SK-N-SH (cell line): ENCODE results near the gene TBC1D2B. TPM values are rescaled to one million over a fixed set of nuclear protein-coding genes. Genes with fewer than 3 reads are reported as not detected.
"Not testable (repeated sequence)": the region's sequence is repeated elsewhere in the genome, so short reads cannot be mapped to it uniquely, and the experiment has no call there.

Experiments
- CTCF ChIA-PET: fragments of 300-600, 350-600 bp; formaldehyde crosslinking; extraction: SDS; loops from one replicate; lab custom pipeline; 2021; lab: Yijun Ruan, JAX
- POLR2A ChIA-PET: fragments of 350-600 bp; sonication (Branson Sonifier 250); formaldehyde crosslinking; extraction: SDS; loops from one replicate; lab custom pipeline; 2020; ENCODE audit warnings: antibody characterized with exemption, inconsistent platforms; lab: Yijun Ruan, JAX
- DNase-seq: peaks from one replicate; pipeline ENCODE4 v3.0.0; 2012
- H2AFZ ChIP-seq: fragments of 200-600 bp; sonication (generic); 2 replicates; pipeline ENCODE4 v1.8.1; 2016; ENCODE audit warnings: antibody characterized with exemption, mild to moderate bottlenecking, low read depth
- H3F3A ChIP-seq: fragments of 200-600 bp; sonication (generic); replicated peaks from 2 replicates; pipeline ENCODE3; 2016; ENCODE audit warnings: antibody characterized with exemption, mild to moderate bottlenecking; ENCODE audit not compliant: insufficient read depth
- H3K27ac ChIP-seq, 2 experiments: fragments of 200-500 bp in 1 of 2; fragments of 200-600 bp in 1 of 2; sonication (Bioruptor generic) in 1 of 2; sonication (generic), shearing (Covaris generic) in 1 of 2; 2 replicates each; pipeline versions ENCODE4 v1.5.1 to v1.6.1; 2014 to 2016; ENCODE audit warnings: low read depth in 2 of 2, inconsistent platforms in 1 of 2, low read length in 1 of 2, mild to moderate bottlenecking in 1 of 2, mixed read lengths in 1 of 2
- H3K27me3 ChIP-seq: fragments of 200-600 bp; sonication (generic), shearing (Covaris generic); 2 replicates; pipeline ENCODE4 v1.6.1; 2016; ENCODE audit warnings: mixed run types; ENCODE audit not compliant: insufficient read depth
- H3K36me3 ChIP-seq, 2 experiments: fragments of 200-500 bp in 1 of 2; fragments of 200-600 bp in 1 of 2; sonication (Bioruptor generic) in 1 of 2; sonication (generic) in 1 of 2; replicated peaks in 1 of 2; 2 replicates each; pipeline versions ENCODE3 to v1.5.1; 2014 to 2016; ENCODE audit warnings: low read length in 1 of 2, mild to moderate bottlenecking in 1 of 2; ENCODE audit not compliant: insufficient read depth in 2 of 2, control insufficient read depth in 1 of 2
- H3K4me1 ChIP-seq, 2 experiments: fragments of 200-500 bp in 1 of 2; fragments of 200-600 bp in 1 of 2; sonication (Bioruptor generic) in 1 of 2; sonication (generic), shearing (Covaris generic) in 1 of 2; 2 replicates each; pipeline versions ENCODE4 v1.5.1 to v1.6.1; 2014 to 2016; ENCODE audit warnings: low read depth in 1 of 2, low read length in 1 of 2, mixed run types in 1 of 2; ENCODE audit not compliant: insufficient read depth in 2 of 2, control insufficient read depth in 1 of 2
- H3K4me2 ChIP-seq: fragments of 200-600 bp; sonication (generic), shearing (Covaris generic); 2 replicates; pipeline ENCODE4 v1.6.1; 2017; ENCODE audit warnings: mixed run types
- H3K4me3 ChIP-seq, 2 experiments: fragments of 200-500 bp in 1 of 2; fragments of 200-600 bp in 1 of 2; sonication (Bioruptor generic) in 1 of 2; sonication (generic), shearing (Covaris generic) in 1 of 2; 2 replicates each; pipeline versions ENCODE4 v1.5.1 to v1.8.1; 2014 to 2016; ENCODE audit warnings: low read depth in 2 of 2, inconsistent platforms in 1 of 2, low read length in 1 of 2, mild to moderate bottlenecking in 1 of 2, mixed read lengths in 1 of 2, moderate library complexity in 1 of 2
- H3K79me2 ChIP-seq: fragments of 200-600 bp; sonication (generic); 2 replicates; pipeline ENCODE4 v1.8.1; 2017; ENCODE audit warnings: mild to moderate bottlenecking; ENCODE audit not compliant: insufficient read depth
- H3K9ac ChIP-seq: fragments of 200-600 bp; sonication (generic); 2 replicates; pipeline ENCODE4 v1.6.1; 2017; ENCODE audit warnings: mixed run types
- H3K9me2 ChIP-seq: fragments of 200-600 bp; sonication (generic); 2 replicates; pipeline ENCODE4 v1.6.1; 2017; ENCODE audit warnings: mixed run types
- H3K9me3 ChIP-seq: fragments of 200-600 bp; sonication (generic); 2 replicates; pipeline ENCODE4 v1.6.1; 2017; ENCODE audit warnings: mixed run types, mild to moderate bottlenecking, moderate library complexity
- H4K20me1 ChIP-seq: fragments of 200-600 bp; sonication (generic); 2 replicates; pipeline ENCODE4 v1.6.1; 2017; ENCODE audit warnings: mild to moderate bottlenecking, mixed run types; ENCODE audit not compliant: insufficient read depth
- CHD2 ChIP-seq: fragments of 150-350 bp; IDR thresholded peaks from 2 replicates; pipeline ENCODE4 v1.6.1; 2018; ENCODE audit warnings: low read length; ENCODE audit not compliant: partially characterized antibody
- EP300 ChIP-seq, 2 experiments: IDR thresholded peaks; 2 replicates each; pipeline versions ENCODE4 v1.4.0 to v1.6.1; 2012; ENCODE audit warnings: borderline replicate concordance in 1 of 2, low read depth in 1 of 2, low read length in 1 of 2
- FOSL2 ChIP-seq: IDR thresholded peaks from 2 replicates; pipeline ENCODE4 v1.4.0; 2012; ENCODE audit warnings: low read depth, mild to moderate bottlenecking, moderate library complexity, borderline replicate concordance
- GABPA ChIP-seq: IDR thresholded peaks from 2 replicates; pipeline ENCODE4 v1.4.0; 2012; ENCODE audit warnings: low read depth, mild to moderate bottlenecking
- GATA2 ChIP-seq: sonication (generic); formaldehyde crosslinking; IDR thresholded peaks from 2 replicates; pipeline ENCODE4 v1.5.0; 2020; ENCODE audit warnings: mild to moderate bottlenecking, missing genetic modification reagents
- MEF2A ChIP-seq: IDR thresholded peaks from 2 replicates; pipeline ENCODE4 v1.4.0; 2012; ENCODE audit warnings: low read depth, borderline replicate concordance
- MXI1 ChIP-seq: IDR thresholded peaks from 2 replicates; pipeline ENCODE4 v1.6.1; 2012; ENCODE audit warnings: mild to moderate bottlenecking, low read depth, low read length, improper control_type of control experiment
- NFIC ChIP-seq: IDR thresholded peaks from 2 replicates; pipeline ENCODE4 v1.4.0; 2012; ENCODE audit warnings: borderline replicate concordance
- NRF1 ChIP-seq: IDR thresholded peaks from 2 replicates; pipeline ENCODE4 v1.6.1; 2012; ENCODE audit warnings: low read depth, mild to moderate bottlenecking, low read length
- POLR2AphosphoS5 ChIP-seq: IDR thresholded peaks from 2 replicates; pipeline ENCODE4 v1.6.1; 2012; ENCODE audit warnings: low read depth, low read length
- RCOR1 ChIP-seq: fragments of 150-350 bp; IDR thresholded peaks from 2 replicates; pipeline ENCODE4 v1.6.1; 2017; ENCODE audit warnings: antibody characterized with exemption, low read length
- TCF12 ChIP-seq: IDR thresholded peaks from 2 replicates; pipeline ENCODE4 v1.4.0; 2012
- whole genome bisulfite sequencing: methylation state at CpG from one replicate; pipeline ENCODE4 v1.1.6; 2017; ENCODE audit warnings: low lambda C conversion rate; 5-methylcytosine and 5-hydroxymethylcytosine counted together
- polyA plus RNA-seq, 3 experiments: library from polyadenylated mRNA; depleted of rRNA; stranded (reverse); fragments of >200 nt; gene quantifications; 2 replicates each; pipeline ENCODE4 v1.2.3, GENCODE V29; 2012
- TF ChIP-seq, protein P1 (sequence below): fragments of 200-600 bp; sonication (generic); IDR thresholded peaks from 2 replicates; pipeline ENCODE4 v1.6.1; 2017; ENCODE audit warnings: antibody characterized with exemption, mild to moderate bottlenecking, moderate library complexity
- TF ChIP-seq, protein P2 (sequence below): IDR thresholded peaks from 2 replicates; pipeline ENCODE4 v1.4.0; 2012; ENCODE audit warnings: low read depth, borderline replicate concordance
- TF ChIP-seq, protein P3 (sequence below): IDR thresholded peaks from 2 replicates; pipeline ENCODE4 v1.4.0; 2012; ENCODE audit warnings: low read depth
- TF ChIP-seq, protein P4 (sequence below): IDR thresholded peaks from 2 replicates; pipeline ENCODE4; 2012

The TBC1D2B gene
- polyA plus RNA-seq, 1 of the 3 experiments (the other 2 are of a cell fraction), result 19.0 TPM

DNA sequence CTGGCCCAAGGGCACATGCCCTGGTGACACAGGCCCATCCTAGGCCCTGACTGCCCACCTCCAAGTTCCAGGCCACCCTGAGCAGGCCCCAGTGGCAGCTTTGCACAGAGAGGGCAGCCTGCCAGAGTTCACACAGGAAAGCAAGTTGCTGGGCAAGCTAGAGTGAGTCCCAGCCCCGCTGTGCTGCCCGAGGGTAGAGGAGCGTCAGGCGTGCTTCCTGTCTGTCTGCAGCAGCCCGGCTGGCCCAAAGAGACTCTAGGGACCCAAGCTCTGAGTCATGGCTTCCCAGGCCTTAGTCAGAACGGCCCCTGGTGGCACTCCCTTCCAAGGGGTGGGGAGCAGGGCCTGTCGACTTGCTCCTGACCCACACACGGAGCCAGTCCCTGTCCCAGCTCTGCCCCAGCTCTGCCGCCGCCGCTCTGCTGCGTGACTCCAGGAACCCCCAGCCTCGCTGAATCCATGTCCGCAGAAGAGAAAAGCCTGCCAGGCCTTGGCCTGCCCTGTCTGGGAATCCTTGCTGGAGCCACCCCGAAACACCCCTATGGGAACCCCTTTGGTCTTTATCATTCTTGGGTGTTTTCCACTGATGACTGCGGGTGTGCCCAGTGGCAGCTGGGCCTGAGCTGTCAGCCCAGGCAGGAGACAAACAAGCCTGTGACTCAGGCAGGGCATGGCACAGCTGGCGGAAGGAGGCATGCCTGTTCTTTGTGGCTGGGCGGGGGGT lies 83.4 kb downstream of the TBC1D2B start:
- WGBS, result 20% methylated on average over 2 of the region's 18 CpGs
- CTCF ChIA-PET, result interaction anchor here (0.6 to 1.3 kb wide), 7 partner anchors 14 to 144 kb away, joined by 3 to 5 read pairs (median 3); no protein-coding TSS in a partner anchor
- peak overlapping the region; percentile 51; the same call in 1 of the 2 replicates for H3K9ac ChIP-seq

DNA sequence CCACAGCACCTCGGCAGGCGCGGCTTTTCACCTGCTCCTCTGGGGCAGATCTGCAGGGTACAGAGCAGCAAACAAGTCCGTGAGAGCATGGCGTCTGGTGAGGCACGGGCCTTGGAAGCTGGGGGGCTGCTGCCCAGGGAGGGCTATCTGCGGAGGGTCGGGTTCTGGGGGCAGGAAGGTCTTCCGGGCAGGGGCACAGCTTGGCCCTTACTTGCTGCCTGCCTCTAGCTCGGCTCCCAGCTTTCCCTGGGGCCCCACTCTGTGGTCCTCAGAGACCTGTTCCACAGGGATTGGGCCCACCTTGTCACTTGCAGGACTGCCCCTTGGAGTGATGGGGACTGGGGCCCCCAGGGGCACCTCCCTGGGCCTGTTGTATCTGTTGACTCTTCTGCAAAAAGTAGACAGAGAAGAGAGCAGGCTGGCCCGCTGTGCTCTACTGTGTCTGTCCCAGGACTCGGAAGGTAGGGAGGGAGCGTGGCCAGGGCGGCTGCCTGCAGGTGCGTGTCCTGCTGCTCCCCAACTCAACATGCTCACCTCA lies 84.1 kb downstream of the TBC1D2B start:
- H2AFZ ChIP-seq, result no peak overlapping the region
- peaks cover 19% of the 10 kb centered on the region for H4K20me1 ChIP-seq
- CTCF ChIA-PET, result interaction anchor here (0.9 to 1.4 kb wide), 7 partner anchors 15 to 191 kb away, joined by 3 to 6 read pairs (median 3); no protein-coding TSS in a partner anchor
- H3K9me2 ChIP-seq, result no peaks in the 10 kb centered on the region
- DNase-seq, result no peak
- peaks cover 10% of the 10 kb centered on the region for H3F3A ChIP-seq
- WGBS, result 90% methylated on average over 12 of the region's 15 CpGs
- peak overlapping the region; percentile 74 for H3K4me2 ChIP-seq
- H3K9me3 ChIP-seq, result no peaks in the 10 kb centered on the region
- peaks cover 12 to 84% of the 10 kb centered on the region in 2 experiments; a peak in 3 of 4 replicates for H3K4me1 ChIP-seq
- H3K4me3 ChIP-seq, result no peak overlapping the region
- POLR2A ChIA-PET, result interaction anchor here (0.9 kb wide), 1 partner anchor 23 kb away, joined by 3 read pairs; no protein-coding TSS in a partner anchor
- no peak overlapping the region for H3K9ac ChIP-seq
- H3K27ac ChIP-seq, result peak overlapping the region; percentile 87 to 91
- H3K36me3 ChIP-seq, result peaks cover 0 to 6% of the 10 kb centered on the region in 2 experiments
- H3K79me2 ChIP-seq, result no peaks in the 10 kb centered on the region
- no peaks in the 10 kb centered on the region for H3K27me3 ChIP-seq
- TF ChIP-seq POLR2AphosphoS5 (no peak), GABPA (no peak), GATA2 (CRISPR knock-in tag) (no peak), MEF2A (no peak), CHD2 (no peak), NFIC (no peak), MXI1 (no peak), TCF12 (no peak), NRF1 (no peak)
- TF ChIP-seq, protein P1, sequence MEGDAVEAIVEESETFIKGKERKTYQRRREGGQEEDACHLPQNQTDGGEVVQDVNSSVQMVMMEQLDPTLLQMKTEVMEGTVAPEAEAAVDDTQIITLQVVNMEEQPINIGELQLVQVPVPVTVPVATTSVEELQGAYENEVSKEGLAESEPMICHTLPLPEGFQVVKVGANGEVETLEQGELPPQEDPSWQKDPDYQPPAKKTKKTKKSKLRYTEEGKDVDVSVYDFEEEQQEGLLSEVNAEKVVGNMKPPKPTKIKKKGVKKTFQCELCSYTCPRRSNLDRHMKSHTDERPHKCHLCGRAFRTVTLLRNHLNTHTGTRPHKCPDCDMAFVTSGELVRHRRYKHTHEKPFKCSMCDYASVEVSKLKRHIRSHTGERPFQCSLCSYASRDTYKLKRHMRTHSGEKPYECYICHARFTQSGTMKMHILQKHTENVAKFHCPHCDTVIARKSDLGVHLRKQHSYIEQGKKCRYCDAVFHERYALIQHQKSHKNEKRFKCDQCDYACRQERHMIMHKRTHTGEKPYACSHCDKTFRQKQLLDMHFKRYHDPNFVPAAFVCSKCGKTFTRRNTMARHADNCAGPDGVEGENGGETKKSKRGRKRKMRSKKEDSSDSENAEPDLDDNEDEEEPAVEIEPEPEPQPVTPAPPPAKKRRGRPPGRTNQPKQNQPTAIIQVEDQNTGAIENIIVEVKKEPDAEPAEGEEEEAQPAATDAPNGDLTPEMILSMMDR, result no peak
- TF ChIP-seq, protein P2, sequence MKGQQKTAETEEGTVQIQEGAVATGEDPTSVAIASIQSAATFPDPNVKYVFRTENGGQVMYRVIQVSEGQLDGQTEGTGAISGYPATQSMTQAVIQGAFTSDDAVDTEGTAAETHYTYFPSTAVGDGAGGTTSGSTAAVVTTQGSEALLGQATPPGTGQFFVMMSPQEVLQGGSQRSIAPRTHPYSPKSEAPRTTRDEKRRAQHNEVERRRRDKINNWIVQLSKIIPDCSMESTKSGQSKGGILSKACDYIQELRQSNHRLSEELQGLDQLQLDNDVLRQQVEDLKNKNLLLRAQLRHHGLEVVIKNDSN, result no peak
- TF ChIP-seq, protein P3, sequence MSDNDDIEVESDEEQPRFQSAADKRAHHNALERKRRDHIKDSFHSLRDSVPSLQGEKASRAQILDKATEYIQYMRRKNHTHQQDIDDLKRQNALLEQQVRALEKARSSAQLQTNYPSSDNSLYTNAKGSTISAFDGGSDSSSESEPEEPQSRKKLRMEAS, result no peak

More for the DNA sequence above, 83.4 kb downstream of the TBC1D2B start:
- peaks cover 19% of the 10 kb centered on the region for H4K20me1 ChIP-seq
- peaks cover 12 to 84% of the 10 kb centered on the region in 2 experiments; a peak in 3 of 4 replicates for H3K4me1 ChIP-seq
- peak overlapping the region; percentile 74 for H3K4me2 ChIP-seq
- not testable (repeated sequence) for H3K79me2 ChIP-seq, H3K4me3 ChIP-seq, H3K36me3 ChIP-seq, H2AFZ ChIP-seq
- H3K27ac ChIP-seq, result peak overlapping the region; percentile 87 to 91
- DNase-seq, result peak; percentile 70
- POLR2A ChIA-PET, result interaction anchor here (0.9 kb wide), 1 partner anchor 23 kb away, joined by 3 read pairs; no protein-coding TSS in a partner anchor
- TF ChIP-seq, protein P1, result peak; percentile 13; the same call in 1 of the 2 replicates
- peak; percentile 35 for TF ChIP-seq CHD2
- peak; percentile 49 for TF ChIP-seq NFIC
- peak in 1 of 2 experiments; percentile 46; a peak in 1 of 4 replicates for TF ChIP-seq EP300 (IDR thresholded peaks at IDR 0.05; ENCODE audit: borderline replicate concordance in 1 of 2, low read depth in 1 of 2, low read length in 1 of 2)
- peak; percentile 37; the same call in 1 of the 2 replicates for TF ChIP-seq TCF12
- TF ChIP-seq FOSL2, result peak; percentile 50; the same call in 1 of the 2 replicates
- TF ChIP-seq, protein P4, sequence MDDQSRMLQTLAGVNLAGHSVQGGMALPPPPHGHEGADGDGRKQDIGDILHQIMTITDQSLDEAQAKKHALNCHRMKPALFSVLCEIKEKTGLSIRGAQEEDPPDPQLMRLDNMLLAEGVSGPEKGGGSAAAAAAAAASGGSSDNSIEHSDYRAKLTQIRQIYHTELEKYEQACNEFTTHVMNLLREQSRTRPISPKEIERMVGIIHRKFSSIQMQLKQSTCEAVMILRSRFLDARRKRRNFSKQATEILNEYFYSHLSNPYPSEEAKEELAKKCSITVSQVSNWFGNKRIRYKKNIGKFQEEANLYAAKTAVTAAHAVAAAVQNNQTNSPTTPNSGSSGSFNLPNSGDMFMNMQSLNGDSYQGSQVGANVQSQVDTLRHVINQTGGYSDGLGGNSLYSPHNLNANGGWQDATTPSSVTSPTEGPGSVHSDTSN, result 0 out of 2 replicates have a peak, but pooled peaks have one; percentile 14
- peak; percentile 36; the same call in 1 of the 2 replicates for TF ChIP-seq RCOR1
- TF ChIP-seq, protein P3, result peak; percentile 43; the same call in 1 of the 2 replicates
- TF ChIP-seq, all 33 proteins: peak for 9; not testable (repeated sequence) for 24
- H3K9me2 ChIP-seq, H3K9me3 ChIP-seq, H3K27me3 ChIP-seq: not testable (repeated sequence)
- H3F3A ChIP-seq, result peaks cover 10% of the 10 kb centered on the region
